ENCODE measurements around the gene VOPP1.
"Not testable (repeated sequence)": the region's sequence is repeated elsewhere in the genome, so short reads cannot be mapped to it uniquely, and the experiment has no call there.

The VOPP1 gene, protein sequence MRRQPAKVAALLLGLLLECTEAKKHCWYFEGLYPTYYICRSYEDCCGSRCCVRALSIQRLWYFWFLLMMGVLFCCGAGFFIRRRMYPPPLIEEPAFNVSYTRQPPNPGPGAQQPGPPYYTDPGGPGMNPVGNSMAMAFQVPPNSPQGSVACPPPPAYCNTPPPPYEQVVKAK

DNA sequence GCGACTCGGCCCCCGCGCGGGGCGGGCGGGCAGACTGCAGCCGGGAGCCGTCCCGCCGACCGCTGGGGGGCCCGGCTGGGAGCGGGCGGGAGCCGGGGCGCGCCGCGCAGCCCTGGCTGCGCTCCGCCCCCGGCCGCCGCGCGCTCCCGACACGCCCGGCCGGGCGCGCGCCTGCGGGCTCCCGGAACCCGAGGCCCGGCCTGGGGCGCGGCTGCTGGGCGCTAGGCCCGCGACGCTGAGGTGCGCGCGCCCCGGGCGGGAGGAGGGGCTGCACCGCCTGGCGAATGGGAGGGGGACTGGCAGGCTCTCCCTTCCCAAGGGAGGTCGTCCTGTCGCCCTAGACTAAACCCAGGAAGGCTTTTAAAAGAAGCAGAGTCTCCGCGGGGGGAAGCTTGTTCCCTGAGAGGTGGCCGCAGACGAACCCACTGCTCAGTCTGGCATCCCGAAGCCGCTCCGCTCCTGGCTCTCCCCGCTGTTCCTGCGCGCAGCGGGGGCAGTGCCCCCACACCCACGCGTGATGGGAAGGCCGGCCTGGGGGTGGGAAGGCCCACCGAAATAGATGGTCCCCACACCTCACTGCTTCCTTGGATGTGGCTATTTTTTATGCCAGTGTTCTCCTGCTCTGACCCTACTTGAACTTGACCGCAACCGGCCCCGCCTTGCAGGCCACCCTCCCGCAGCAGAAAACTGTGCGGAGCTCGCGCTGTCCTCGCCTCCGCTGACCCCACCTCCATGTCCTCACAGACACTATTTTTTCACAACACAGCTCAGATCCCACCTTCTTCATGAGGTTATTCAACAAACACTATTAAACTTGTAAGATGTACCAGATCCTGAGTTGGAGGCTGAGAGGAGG is at the start of gene VOPP1:
Gene VOPP1 (minus strand): TSS at position 125 of the 856 bp plus-strand sequence. CDS start 178 bp downstream, outside the sequence.
- peak; percentile 52 for DNase-seq

DNA sequence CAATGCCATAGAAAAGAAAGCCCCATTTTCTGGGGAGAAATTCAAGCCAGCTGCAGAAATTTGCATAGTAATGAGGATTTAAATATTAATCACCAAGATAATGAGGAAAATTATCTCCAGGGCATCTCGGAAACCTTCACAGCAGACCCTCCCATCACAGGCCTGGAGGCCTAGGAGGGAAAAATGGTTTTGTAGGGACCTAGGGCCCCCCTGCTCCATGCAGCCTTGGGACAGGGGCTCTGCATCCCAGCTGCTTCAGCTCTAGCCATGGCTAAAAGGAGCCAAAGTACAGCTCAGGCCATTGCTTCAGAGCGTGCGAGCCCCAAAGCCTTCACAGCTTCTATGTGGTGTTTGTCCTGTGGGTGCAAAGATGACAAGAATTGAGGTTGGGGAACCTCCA is 46.6 kb upstream of the VOPP1 start:
- no peak for DNase-seq

DNA sequence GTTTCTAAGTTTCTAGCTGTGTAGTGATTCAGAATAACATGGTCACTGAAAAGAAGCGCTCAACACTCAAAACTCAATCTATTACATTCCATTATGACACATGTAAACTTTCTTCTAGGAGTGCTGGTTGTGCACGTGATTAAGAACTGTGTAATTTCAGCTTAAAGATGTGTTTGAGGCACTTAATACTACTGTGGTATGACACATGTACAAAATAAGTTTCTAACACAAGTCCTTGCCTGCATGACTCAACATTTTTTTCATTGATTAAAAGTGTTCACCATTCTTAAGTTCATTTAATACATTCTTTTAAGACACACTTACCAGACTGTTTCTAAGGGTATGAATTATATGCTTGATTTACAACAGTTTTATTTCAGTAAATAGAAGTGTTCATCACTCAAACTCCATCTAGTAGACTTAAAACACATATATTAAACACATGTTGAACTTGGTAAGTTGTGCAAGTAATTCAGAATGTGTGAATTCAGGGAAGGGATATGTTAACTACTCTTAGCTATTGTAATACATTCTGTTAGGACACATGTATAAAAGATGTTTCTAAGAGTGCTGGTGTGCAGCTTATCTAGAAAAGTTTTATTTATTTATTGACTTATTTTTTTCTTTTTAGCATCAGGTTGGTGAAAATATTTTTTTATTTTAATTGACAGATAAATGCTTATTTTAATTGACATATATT is 42.2 kb upstream of the VOPP1 start:
- not testable (repeated sequence) for DNase-seq

DNA sequence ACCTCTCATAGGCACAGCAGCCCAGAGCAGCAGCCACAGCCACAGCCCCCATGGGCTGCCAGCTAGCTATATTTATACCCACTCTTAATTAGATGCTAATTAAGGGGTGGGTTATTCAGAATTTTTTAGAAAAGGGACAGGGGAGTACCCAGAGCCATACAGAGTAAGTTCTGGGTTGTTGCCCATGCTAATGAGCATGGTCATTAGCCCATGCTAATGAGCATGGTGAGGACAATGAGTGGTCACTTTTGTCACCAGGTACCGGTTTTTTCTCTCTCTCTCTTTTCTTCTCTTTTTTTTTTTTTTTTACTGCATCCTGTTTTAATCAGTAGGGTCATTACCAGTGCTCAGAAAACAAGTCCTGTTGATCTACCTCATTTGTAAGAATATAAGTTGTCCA is 37.4 kb upstream of the VOPP1 start:
- not testable (repeated sequence) for DNase-seq

DNA sequence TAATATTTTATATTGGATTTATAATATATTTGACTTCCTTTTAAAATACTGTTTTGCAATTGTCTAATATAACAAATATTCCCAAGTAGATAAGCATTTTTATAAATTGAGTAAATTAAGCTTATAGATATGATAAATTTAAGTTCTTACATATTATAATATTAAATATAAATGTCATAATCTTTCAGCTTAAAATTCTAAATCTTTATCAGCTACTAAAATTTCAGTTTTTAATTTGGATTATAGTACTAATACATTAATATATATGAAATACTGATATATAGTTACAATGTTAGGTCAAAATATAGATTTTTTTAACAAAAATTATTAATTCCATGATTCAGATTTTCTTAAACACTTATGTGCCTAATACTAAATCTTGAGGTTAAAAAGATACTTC is 33.4 kb upstream of the VOPP1 start:
- DNase-seq: not testable (repeated sequence)

DNA sequence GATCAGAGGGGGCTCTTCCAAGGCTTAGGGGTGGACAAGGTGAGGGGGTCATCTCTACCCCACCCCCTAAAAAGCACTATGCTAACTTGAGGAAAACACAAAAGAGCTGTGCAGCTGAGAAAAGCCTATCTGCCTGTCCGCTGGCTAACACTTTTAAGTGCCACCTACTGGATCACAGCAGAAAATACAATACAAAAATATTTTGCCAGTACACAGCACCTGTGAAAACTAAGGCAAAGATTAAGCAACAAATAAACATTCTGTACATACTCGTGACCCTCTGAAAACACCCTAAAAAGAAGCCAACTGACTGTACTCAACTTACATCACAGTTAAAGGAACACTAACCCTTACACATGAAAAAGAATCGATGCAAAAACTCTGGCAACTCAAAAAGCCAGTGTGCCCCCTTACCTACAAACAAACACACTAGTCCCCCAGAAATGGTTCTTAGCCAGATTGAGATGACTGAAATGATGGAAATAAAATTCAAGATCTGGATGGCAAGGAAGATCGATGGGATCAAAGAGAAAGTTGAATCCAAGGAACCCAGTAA is 25.7 kb upstream of the VOPP1 start:
- DNase-seq: not testable (repeated sequence)

DNA sequence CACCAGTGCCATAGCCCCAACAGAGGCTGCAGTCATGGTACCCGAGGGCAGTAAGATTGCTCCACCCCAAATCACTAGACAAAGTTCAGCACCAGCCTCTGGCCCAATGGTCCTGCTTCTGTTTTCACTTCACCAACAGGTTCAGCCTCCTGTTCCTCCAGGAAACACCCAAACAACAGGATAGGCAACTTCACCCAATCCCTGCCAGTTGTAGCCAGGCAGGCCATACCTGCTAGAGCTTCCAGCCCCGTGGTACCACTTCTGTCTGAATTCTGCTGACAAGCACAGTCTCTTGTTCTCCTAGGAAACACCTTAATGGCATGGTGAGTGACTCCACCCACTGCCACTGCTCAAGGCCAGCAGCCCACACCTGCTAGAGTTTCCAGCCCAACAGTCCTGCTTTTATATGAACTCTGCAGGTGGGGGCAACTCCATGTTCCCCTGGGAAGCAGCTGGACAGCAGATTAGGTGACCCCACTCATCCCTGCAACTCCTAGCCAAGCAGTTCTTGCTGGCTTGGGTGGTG is 25.0 kb upstream of the VOPP1 start:
- DNase-seq: not testable (repeated sequence)

DNA sequence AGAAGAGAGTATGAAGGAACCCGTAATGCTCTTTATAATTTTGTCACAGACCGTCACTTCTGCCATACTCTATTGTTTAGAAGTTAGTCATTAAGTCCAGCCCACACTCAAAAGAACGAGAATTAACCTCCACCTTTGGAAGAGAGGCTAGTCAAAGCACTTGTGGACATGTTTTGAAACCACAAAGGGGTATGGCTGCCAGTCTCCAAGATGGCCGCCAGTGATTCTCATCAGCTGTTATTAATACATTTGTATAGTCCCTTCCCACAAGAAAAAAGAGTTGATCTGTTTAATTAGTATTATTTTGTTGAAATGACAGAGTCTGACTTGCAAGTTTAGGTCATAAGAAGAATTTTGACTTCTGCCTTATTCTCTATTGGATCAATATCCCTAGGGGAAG is 23.2 kb upstream of the VOPP1 start:
- no peak for DNase-seq

DNA sequence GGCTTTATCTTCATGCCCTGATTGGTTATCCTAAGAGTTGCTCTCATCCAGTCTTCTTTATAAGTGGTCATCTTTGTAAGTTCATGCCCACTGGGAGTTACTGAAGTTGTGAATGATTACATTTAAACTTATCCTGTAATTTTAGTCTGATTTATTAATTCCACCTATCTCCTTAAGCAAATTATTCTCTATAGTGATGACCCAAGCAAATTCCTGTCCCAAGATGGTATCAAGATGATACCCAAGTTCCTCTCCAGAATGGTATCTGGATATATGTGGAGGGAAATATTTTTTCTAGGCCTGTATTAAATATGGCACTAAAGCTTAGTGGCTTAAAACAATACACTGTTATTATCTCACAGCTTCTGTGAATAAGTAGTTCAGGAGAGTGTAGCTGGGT is 22.6 kb upstream of the VOPP1 start:
- DNase-seq: no peak

DNA sequence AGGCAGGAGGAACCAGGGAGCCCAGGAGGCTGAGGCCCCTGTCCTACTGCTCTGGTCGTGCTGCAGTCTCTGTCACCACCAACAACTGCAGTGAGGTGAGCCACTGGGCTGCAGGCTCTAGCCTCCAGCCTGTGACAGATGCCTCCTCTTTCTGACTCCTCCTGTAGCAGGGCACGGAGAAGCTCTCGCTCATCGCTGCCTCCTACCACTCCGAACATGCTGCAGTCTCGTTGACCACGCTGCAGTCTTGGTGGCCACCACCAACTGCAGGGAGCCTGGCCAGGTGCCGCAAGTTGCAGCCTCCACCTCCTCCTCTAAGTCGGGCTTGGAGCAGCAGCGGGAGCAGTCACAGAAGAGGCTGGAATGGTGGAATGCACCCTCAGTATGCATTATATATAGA is 22.1 kb upstream of the VOPP1 start:
- no peak for DNase-seq

DNA sequence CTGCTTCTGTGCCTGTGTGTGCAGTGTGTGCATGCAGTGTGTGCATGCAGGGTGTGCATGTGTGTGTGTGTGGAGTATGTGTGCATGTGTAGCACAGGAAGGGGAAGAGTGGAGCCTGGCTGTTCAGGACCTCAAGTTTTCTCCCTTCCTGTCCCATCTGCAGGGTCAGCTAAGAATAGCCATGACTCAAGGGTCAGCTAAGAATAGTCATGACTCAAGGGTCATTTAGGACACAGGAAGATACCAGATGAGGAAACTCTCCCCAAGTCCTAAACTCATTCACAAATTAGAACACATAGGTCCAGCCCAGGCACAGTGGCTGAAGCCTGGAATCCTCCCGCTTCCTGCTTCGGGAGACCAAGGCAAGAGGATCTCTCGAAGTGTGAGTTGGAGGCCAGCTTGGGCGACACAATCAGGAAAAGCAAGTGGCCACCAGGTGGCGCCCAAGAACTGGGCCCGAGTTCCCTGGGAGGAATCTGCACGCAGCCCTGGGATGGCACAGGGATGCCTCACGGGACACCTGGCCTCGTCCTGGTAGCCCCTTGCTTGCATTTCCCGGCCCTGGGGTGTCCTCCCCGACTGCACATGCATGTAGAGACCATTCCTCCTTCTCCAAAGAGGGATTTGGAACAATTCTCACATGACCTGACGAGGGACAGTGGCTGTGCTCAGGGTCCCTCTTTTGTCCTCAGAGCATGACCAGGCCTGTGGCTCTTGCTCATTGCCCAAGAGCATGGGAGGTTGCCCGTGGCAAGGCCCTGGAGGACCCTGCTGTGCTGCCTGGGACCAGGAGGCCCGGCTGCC is 21.4 kb upstream of the VOPP1 start:
- DNase-seq: peak; percentile 42

DNA sequence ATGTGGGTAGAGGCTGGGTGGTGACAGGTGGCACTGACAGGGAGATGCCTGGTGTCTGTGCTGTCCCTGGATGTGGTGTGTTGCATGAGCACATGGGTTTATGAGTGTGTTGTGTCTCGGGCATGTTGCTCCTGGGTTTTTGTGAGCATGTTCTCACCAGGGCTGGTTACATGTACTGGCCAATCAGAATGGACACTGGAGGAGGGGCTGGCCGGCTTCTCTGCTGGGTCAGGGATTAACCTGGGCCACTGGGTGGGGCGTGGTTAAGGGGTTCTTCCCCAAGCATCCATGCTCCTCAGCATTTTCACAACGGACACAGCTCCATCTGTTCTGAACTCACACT is 20.8 kb upstream of the VOPP1 start:
- DNase-seq: no peak

DNA sequence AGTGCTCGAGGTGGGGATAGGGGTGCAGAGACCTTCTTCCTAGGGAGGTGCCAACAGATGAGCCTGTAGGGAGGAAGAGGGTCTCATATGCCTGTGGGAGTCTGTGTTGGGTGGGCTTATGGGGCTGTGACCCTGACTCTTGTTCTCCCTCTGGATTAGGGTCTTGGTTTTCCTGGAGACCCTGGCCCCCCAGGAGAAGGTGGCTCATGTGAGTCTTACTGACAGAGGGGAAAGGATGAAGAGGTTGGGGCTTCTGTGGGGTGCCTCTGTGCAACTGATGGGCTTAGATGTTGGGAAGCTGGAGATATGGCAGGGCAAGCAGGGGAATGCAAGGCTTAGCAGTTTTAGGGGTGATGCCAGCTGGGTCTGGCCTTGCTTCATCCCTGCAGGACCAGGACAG is 20.2 kb upstream of the VOPP1 start:
- DNase-seq: no peak

DNA sequence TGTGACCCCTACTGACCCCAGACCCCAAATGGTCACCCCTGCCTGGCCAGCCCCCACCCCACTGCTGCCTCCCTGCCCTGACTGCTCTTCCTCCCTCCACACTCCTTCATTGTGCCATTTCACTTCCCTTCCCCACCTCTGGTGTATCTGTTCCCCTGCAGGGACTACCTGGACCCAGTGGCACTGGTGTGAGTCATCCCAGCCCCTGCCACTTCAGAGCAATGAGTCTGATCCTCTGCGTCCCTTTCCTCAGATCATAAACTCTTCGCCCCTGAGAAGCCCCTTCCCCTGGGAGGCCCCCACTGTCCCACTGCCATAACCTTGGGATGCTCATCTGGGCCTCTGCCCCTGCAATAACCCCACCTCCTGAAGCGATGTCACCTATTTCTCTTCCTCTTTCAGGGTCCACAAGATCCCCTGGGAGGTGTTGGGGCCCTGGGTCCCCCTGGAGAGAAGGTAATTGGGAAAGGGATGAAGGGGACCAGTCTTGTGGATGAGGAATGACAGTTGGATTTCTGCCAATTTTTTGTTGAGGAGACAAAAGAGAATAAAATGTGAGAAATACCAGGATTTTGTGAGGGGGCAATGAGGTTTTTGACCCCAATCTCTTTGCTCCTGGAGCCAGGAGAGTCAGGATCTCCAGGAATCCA is 19.1 kb upstream of the VOPP1 start:
- DNase-seq: no peak

DNA sequence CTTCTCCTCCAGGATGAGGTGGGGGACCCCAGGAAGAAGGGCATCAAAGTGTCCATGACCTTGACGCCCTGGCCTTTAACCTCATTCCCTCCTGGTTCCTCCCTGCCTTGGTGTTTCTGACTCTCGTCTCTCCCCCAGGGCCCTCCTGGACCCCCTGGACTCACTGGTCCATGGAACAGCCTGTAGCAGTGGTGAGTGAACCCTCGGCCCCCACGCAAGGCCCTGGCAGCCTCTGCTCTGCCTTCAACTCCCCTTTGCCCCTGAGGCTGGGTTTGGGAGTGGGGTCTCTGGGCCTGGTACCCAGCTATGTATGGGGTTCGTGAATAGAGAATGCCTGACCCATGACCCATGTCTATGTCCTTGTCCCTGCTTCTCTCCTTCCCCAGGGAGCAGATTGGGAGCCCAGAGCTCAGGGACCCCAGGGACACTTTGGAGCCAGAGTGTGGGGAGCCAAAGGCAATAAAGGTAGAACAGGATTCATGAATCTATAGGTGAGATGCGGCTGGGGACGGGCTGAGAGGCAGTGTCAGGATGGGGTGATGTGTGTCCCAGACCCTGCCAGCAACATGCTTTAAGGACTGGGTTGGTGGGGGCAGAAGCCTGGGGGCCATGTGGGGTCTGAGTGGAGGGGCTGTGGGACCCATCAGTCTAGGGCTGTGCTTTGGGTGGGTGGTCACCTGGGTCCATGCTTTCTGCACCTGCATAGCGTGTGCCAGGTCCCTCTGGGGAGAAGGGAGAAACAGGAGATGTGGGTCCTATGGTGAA is 18.4 kb upstream of the VOPP1 start:
- DNase-seq: no peak

DNA sequence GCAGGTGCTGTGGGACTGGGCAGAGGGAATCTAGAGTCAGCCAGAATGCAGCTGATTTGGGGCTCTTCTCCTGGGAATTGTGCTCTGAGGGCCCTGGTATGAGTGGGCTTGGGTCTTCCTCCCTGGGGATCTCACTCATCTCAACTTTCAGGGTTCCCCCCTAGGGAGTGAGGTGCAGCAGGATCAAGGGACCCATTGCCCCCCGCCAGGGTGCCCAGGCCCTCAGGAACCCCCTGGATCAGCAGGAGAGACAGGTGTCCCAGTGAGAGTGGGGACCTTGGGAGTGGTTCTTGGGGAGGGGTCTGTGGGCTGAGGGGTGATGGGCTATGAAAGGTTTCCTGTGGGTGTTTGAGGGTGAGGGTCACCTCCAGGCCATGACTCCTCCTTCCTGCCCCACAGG is 17.6 kb upstream of the VOPP1 start:
- DNase-seq: no peak

DNA sequence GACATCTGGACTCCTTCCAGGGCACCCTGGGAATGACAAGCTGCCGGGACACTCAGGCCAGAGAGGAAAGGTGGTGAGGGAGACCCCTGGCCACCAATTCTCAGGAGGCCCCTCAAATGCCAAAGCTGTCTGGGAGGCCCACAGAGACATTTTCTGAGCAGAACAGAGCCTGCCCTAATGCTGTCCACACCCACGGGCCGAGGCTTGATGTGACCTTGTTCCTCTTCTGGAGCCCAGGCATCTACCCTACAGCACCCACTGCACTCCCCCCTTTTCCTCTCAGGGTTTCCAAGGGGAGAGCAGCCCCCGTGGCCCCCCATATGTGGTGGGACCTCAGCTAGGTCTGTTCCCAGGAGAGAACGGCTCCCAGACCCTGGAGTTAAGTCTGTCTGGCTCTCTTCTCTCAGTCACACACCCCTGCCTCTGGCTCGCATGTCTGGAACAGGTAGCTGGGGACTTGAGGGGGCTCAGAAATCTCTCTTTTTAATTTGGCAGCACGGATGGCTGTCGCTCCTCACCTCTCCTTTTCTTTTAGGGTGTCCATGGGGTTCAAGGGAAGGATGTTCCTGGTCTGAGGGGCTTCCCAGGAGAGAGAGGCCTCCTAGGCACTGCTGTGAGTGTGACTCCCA is 16.8 kb upstream of the VOPP1 start:
- DNase-seq: no peak

DNA sequence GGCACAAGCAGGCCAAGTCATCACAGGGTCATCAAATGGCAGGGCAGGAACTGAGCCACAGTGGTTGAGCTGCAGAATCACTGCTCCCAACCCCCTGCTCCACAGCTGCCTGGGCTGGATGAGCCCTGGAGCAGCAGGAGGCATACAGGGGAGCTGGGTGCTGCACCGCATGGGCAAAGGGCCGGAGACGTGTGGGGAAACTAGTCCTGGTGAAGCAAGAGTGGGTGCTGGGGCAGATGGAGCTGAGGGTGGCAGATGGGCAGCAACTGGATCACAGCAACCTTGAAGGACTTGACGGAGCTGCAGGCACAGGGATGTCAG is 16.0 kb upstream of the VOPP1 start:
- no peak for DNase-seq

DNA sequence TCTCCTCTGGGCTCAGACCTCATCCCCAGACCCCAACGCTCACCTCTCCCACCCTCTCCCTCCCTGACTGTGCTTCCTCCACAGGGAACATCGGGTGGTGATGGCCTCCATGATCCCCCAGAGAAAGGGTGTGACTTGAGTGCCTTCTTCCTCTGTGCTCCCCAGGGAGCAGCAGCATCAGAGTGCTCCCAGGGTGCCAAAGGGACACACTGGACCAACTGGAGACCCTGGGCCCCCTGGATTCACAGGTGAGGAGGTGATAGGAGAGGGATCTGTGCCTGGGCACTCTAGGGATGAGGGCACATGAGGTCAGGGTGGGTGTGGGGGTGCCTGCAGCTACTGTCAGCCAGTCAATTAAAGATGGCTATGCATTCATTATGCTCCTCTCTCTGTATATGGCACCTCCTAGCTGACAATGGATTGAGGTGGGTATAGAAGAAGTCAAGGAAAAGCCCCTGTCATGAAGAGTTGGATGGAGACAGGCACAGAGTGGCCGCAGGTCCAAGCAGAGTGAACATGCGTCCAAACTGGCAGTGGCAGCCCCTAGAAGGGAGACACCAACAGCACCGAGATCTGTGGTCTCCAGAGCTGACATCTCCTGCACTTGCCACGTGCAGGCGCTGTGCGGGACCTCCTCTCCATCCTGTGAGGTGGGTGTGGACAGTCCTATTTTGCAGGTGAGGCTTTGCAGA is 15.5 kb upstream of the VOPP1 start:
- no peak for DNase-seq

DNA sequence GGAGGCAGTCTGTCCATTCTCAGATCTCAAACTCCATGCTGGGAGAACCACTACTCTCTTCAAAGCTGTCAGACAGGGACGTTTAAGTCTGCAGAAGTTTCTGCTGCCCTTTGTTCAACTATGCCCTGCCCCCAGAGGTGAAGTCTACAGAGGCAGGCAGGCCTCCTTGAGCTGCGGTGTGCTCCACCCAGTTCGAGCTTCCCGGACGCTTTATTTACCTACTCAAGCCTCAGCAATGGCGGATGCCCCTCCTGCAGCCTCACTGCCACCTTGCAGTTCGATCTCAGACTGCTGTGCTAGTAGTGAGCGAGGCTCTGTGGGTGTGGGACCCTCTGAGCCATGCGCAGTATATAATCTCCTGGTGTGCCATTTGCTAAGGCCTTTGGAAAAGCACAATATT is 10.4 kb upstream of the VOPP1 start:
- DNase-seq: not testable (repeated sequence)
